ENCODE measurements around the gene FAM177B. TPM values are rescaled to one million over a fixed set of nuclear protein-coding genes. Genes with fewer than 3 reads are reported as not detected.

Gene FAM177B
- total RNA-seq (0.42 TPM), polyA plus RNA-seq (1.8 TPM)
- long read RNA-seq, donor 1: 0 reads
- long read RNA-seq, donor 2: 0 reads
- long read RNA-seq, donor 3: 0 reads
- long read RNA-seq, donor 4: 0 reads
- long read RNA-seq, donor 5: 0 reads
- long read RNA-seq, donor 6: 0 reads
- long read RNA-seq, donor 7: 0 reads
- long read RNA-seq, donor 8: 0 reads
- long read RNA-seq, donor 9: 0 reads
- long read RNA-seq, donor 10: 0 reads

GRCh38 chr1:222736972-222737371, at the start of gene FAM177B:
FAM177B (plus strand) TSS chr1:222737202; CDS start chr1:222746546, 9,344 bp downstream.
- Histone ChIP-seq H3K27me3 (ENCODE audit: control insufficient read depth in 2 of 2, insufficient read depth in 1 of 2, low read length in 1 of 2) (no peaks in the 10 kb centered on the region), H3K4me3 (ENCODE audit: low read length in 2 of 2) (no peak within 1 kb of the TSS), H3K4me1 (ENCODE audit: control insufficient read depth in 2 of 2, insufficient read depth in 2 of 2, low read length in 2 of 2) (no peaks in the 10 kb centered on the region), H3K9me3 (ENCODE audit: control insufficient read depth in 2 of 2, insufficient read depth in 1 of 2, low read length in 1 of 2) (no peaks in the 10 kb centered on the region), H3K36me3 (ENCODE audit: control insufficient read depth in 2 of 2, insufficient read depth in 2 of 2, low read length in 1 of 2) (peaks cover 11 to 25% of the 10 kb centered on the region in 2 donors), H3K27ac (ENCODE audit: low read depth in 1 of 2, low read length in 1 of 2) (no peak within 1 kb of the TSS)
- DNase-seq (ENCODE audit: low read depth in 6 of 9, low spot score in 9 of 9): no peak
- WGBS: 93% methylated on average over 1 of the region's 1 CpG

- no peak for DNase-seq (ENCODE audit: low read depth in 6 of 9, low spot score in 9 of 9)
These were observed 46.0 kb upstream of the FAM177B start for GRCh38 chr1:222691016-222691415.

GRCh38 chr1:222694927-222695326, 42.1 kb upstream of the FAM177B start:
- Histone ChIP-seq H3K27me3 (ENCODE audit: control insufficient read depth in 2 of 2, insufficient read depth in 1 of 2, low read length in 1 of 2) (no peaks in the 10 kb centered on the region), H3K27ac (ENCODE audit: low read depth in 1 of 2, low read length in 1 of 2) (no peak overlapping the region), H3K9me3 (ENCODE audit: control insufficient read depth in 2 of 2, insufficient read depth in 1 of 2, low read length in 1 of 2) (no peaks in the 10 kb centered on the region), H3K36me3 (ENCODE audit: control insufficient read depth in 2 of 2, insufficient read depth in 2 of 2, low read length in 1 of 2) (peaks cover 4 to 5% of the 10 kb centered on the region in 2 donors), H3K4me3 (ENCODE audit: low read length in 2 of 2) (no peak overlapping the region), H3K4me1 (ENCODE audit: control insufficient read depth in 2 of 2, insufficient read depth in 2 of 2, low read length in 2 of 2) (no peaks in the 10 kb centered on the region)
- 94% methylated on average over 5 of the region's 5 CpGs for WGBS
- DNase-seq (ENCODE audit: low read depth in 6 of 9, low spot score in 9 of 9): no peak

More at GRCh38 chr1:222691016-222691415, 46.0 kb upstream of the FAM177B start:
- H3K27ac ChIP-seq (ENCODE audit: low read depth in 1 of 2, low read length in 1 of 2): no peak overlapping the region
- H3K4me1 ChIP-seq (ENCODE audit: control insufficient read depth in 2 of 2, insufficient read depth in 2 of 2, low read length in 2 of 2): no peaks in the 10 kb centered on the region
- no peaks in the 10 kb centered on the region for H3K9me3 ChIP-seq (ENCODE audit: control insufficient read depth in 2 of 2, insufficient read depth in 1 of 2, low read length in 1 of 2)
- H3K4me3 ChIP-seq (ENCODE audit: low read length in 2 of 2): no peak overlapping the region
- no peaks in the 10 kb centered on the region for H3K27me3 ChIP-seq (ENCODE audit: control insufficient read depth in 2 of 2, insufficient read depth in 1 of 2, low read length in 1 of 2)
- 98% methylated on average over 1 of the region's 1 CpG for WGBS
- H3K36me3 ChIP-seq (ENCODE audit: control insufficient read depth in 2 of 2, insufficient read depth in 2 of 2, low read length in 1 of 2): peaks cover 11 to 13% of the 10 kb centered on the region in 2 donors

- Histone ChIP-seq H3K27ac (ENCODE audit: low read depth in 1 of 2, low read length in 1 of 2) (no peak overlapping the region), H3K9me3 (ENCODE audit: control insufficient read depth in 2 of 2, insufficient read depth in 1 of 2, low read length in 1 of 2) (no peaks in the 10 kb centered on the region), H3K27me3 (ENCODE audit: control insufficient read depth in 2 of 2, insufficient read depth in 1 of 2, low read length in 1 of 2) (no peaks in the 10 kb centered on the region), H3K36me3 (ENCODE audit: control insufficient read depth in 2 of 2, insufficient read depth in 2 of 2, low read length in 1 of 2) (peaks cover 10 to 20% of the 10 kb centered on the region in 2 donors), H3K4me1 (ENCODE audit: control insufficient read depth in 2 of 2, insufficient read depth in 2 of 2, low read length in 2 of 2) (no peaks in the 10 kb centered on the region), H3K4me3 (ENCODE audit: low read length in 2 of 2) (no peak overlapping the region)
- no peak for DNase-seq (ENCODE audit: low read depth in 6 of 9, low spot score in 9 of 9)
- WGBS: 97% methylated on average over 8 of the region's 8 CpGs
These were observed 40.3 kb upstream of the FAM177B start for GRCh38 chr1:222696741-222697140.

GRCh38 chr1:222697203-222697602, 39.8 kb upstream of the FAM177B start:
- no peaks in the 10 kb centered on the region for H3K9me3 ChIP-seq (ENCODE audit: control insufficient read depth in 2 of 2, insufficient read depth in 1 of 2, low read length in 1 of 2)
- no peaks in the 10 kb centered on the region for H3K4me1 ChIP-seq (ENCODE audit: control insufficient read depth in 2 of 2, insufficient read depth in 2 of 2, low read length in 2 of 2)
- no peaks in the 10 kb centered on the region for H3K27me3 ChIP-seq (ENCODE audit: control insufficient read depth in 2 of 2, insufficient read depth in 1 of 2, low read length in 1 of 2)
- no peak overlapping the region for H3K4me3 ChIP-seq (ENCODE audit: low read length in 2 of 2)
- DNase-seq (ENCODE audit: low read depth in 6 of 9, low spot score in 9 of 9): no peak
- peaks cover 10 to 23% of the 10 kb centered on the region in 2 donors for H3K36me3 ChIP-seq (ENCODE audit: control insufficient read depth in 2 of 2, insufficient read depth in 2 of 2, low read length in 1 of 2)
- 96% methylated on average over 2 of the region's 2 CpGs for whole genome bisulfite sequencing
- H3K27ac ChIP-seq (ENCODE audit: low read depth in 1 of 2, low read length in 1 of 2): no peak overlapping the region

- no peak overlapping the region for H3K27ac ChIP-seq (ENCODE audit: low read depth in 1 of 2, low read length in 1 of 2)
- no peaks in the 10 kb centered on the region for H3K4me1 ChIP-seq (ENCODE audit: control insufficient read depth in 2 of 2, insufficient read depth in 2 of 2, low read length in 2 of 2)
- 97% methylated on average over 2 of the region's 2 CpGs for whole genome bisulfite sequencing
- no peaks in the 10 kb centered on the region for H3K27me3 ChIP-seq (ENCODE audit: control insufficient read depth in 2 of 2, insufficient read depth in 1 of 2, low read length in 1 of 2)
- no peak overlapping the region for H3K4me3 ChIP-seq (ENCODE audit: low read length in 2 of 2)
- H3K36me3 ChIP-seq (ENCODE audit: control insufficient read depth in 2 of 2, insufficient read depth in 2 of 2, low read length in 1 of 2): peaks cover 10 to 29% of the 10 kb centered on the region in 2 donors
- no peak for DNase-seq (ENCODE audit: low read depth in 6 of 9, low spot score in 9 of 9)
- no peaks in the 10 kb centered on the region for H3K9me3 ChIP-seq (ENCODE audit: control insufficient read depth in 2 of 2, insufficient read depth in 1 of 2, low read length in 1 of 2)
These were observed 39.2 kb upstream of the FAM177B start for GRCh38 chr1:222697826-222698225.

GRCh38 chr1:222702210-222702609, 34.8 kb upstream of the FAM177B start:
- H3K36me3 ChIP-seq (ENCODE audit: control insufficient read depth in 2 of 2, insufficient read depth in 2 of 2, low read length in 1 of 2): peaks cover 10 to 29% of the 10 kb centered on the region in 2 donors
- no peak overlapping the region for H3K4me3 ChIP-seq (ENCODE audit: low read length in 2 of 2)
- 98% methylated on average over 4 of the region's 4 CpGs for WGBS
- no peak overlapping the region for H3K27ac ChIP-seq (ENCODE audit: low read depth in 1 of 2, low read length in 1 of 2)
- no peaks in the 10 kb centered on the region for H3K4me1 ChIP-seq (ENCODE audit: control insufficient read depth in 2 of 2, insufficient read depth in 2 of 2, low read length in 2 of 2)
- peaks cover 0 to 4% of the 10 kb centered on the region in 2 donors for H3K9me3 ChIP-seq (ENCODE audit: control insufficient read depth in 2 of 2, insufficient read depth in 1 of 2, low read length in 1 of 2)
- H3K27me3 ChIP-seq (ENCODE audit: control insufficient read depth in 2 of 2, insufficient read depth in 1 of 2, low read length in 1 of 2): no peaks in the 10 kb centered on the region
- DNase-seq (ENCODE audit: low read depth in 6 of 9, low spot score in 9 of 9): no peak

- Histone ChIP-seq H3K36me3 (ENCODE audit: control insufficient read depth in 2 of 2, insufficient read depth in 2 of 2, low read length in 1 of 2) (peaks cover 10 to 26% of the 10 kb centered on the region in 2 donors), H3K27ac (ENCODE audit: low read depth in 1 of 2, low read length in 1 of 2) (no peak overlapping the region), H3K4me1 (ENCODE audit: control insufficient read depth in 2 of 2, insufficient read depth in 2 of 2, low read length in 2 of 2) (no peaks in the 10 kb centered on the region), H3K4me3 (ENCODE audit: low read length in 2 of 2) (no peak overlapping the region), H3K27me3 (ENCODE audit: control insufficient read depth in 2 of 2, insufficient read depth in 1 of 2, low read length in 1 of 2) (no peaks in the 10 kb centered on the region), H3K9me3 (ENCODE audit: control insufficient read depth in 2 of 2, insufficient read depth in 1 of 2, low read length in 1 of 2) (peaks cover 0 to 4% of the 10 kb centered on the region in 2 donors)
- no peak for DNase-seq (ENCODE audit: low read depth in 6 of 9, low spot score in 9 of 9)
- 99% methylated on average over 1 of the region's 1 CpG for WGBS
These were observed 32.7 kb upstream of the FAM177B start for GRCh38 chr1:222704260-222704659.

- 98% methylated on average over 4 of the region's 4 CpGs for WGBS
- peaks cover 0 to 9% of the 10 kb centered on the region in 2 donors for H3K9me3 ChIP-seq (ENCODE audit: control insufficient read depth in 2 of 2, insufficient read depth in 1 of 2, low read length in 1 of 2)
- DNase-seq (ENCODE audit: low read depth in 6 of 9, low spot score in 9 of 9): no peak
- H3K36me3 ChIP-seq (ENCODE audit: control insufficient read depth in 2 of 2, insufficient read depth in 2 of 2, low read length in 1 of 2): peaks cover 0 to 9% of the 10 kb centered on the region in 2 donors
- H3K4me3 ChIP-seq (ENCODE audit: low read length in 2 of 2): no peak overlapping the region
- H3K27me3 ChIP-seq (ENCODE audit: control insufficient read depth in 2 of 2, insufficient read depth in 1 of 2, low read length in 1 of 2): no peaks in the 10 kb centered on the region
- peaks cover 4 to 8% of the 10 kb centered on the region in 2 donors for H3K4me1 ChIP-seq (ENCODE audit: control insufficient read depth in 2 of 2, insufficient read depth in 2 of 2, low read length in 2 of 2)
- no peak overlapping the region for H3K27ac ChIP-seq (ENCODE audit: low read depth in 1 of 2, low read length in 1 of 2)
These were observed 30.2 kb upstream of the FAM177B start for GRCh38 chr1:222706815-222707214.
